Femur (tissue), 1 donor: Measurements from ENCODE around the gene LMO7.
"Not testable (repeated sequence)": the region's sequence is repeated elsewhere in the genome, so short reads cannot be mapped to it uniquely, and the experiment has no call there.

ENCODE experiments used
- DNase-seq: peaks from one replicate; pipeline ENCODE4 v3.0.0-alpha.2; 2017

Gene LMO7

DNA sequence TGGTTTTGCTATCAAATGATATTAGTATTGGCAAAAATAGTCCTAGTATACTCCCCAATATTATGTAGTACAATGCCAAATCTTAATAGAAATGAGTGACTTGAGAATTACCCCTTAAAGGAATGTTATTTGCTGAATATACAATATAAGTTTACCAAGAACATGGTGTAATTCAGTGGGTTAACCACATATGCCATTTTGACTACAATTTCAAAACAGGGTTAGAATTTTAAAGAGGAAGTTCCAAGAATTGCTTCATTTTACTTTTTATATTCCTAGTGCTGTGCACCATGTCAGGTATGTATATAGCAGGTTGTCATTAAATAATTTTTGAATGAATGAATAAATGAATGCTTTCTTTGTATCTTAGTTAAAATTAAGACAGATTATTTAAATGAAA, 66.3 kb downstream of the LMO7 start:
- DNase-seq = no peak

- DNase-seq = no peak
Observed at GRCh38 chr13:75703769-75704168, 67.6 kb downstream of the LMO7 start.

DNA sequence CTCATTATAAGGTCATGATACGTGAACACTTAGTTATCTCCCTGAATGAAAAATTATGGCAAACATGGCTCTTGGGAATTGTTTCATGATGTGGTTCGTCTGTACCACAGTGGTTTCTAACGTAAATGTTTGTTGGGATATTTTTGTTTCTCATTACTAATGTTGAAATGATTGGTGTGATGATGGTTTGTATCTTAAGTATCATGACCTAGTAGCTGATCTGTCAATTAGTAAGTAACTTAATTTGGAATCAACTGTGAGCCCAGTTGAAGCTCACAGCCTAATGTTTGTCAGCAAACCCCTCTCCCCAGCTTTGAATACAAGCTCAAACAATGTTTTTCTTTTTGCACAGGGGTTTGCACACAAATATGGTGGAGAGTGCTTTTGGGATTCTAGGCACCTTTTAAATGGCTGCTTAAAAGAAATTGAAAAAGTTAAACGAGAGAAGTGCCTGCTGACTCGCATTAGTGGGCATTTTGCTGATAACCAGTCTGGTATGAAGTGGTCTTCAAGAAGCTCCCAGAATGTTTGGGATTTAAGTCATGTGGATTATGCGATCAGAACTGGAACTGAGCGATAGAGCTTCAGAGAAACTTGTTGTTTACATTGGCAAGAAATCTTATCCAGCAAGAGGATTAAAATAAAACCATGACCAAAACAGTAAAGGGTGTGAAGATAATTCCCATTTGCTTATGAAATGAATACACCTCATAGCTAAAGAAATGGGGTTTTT, 68.2 kb downstream of the LMO7 start:
- DNase-seq = no peak

- no peak for DNase-seq
Observed at GRCh38 chr13:75704927-75705288, 68.8 kb downstream of the LMO7 start.

- no peak for DNase-seq
Observed at GRCh38 chr13:75705395-75705794, 69.3 kb downstream of the LMO7 start.

DNA sequence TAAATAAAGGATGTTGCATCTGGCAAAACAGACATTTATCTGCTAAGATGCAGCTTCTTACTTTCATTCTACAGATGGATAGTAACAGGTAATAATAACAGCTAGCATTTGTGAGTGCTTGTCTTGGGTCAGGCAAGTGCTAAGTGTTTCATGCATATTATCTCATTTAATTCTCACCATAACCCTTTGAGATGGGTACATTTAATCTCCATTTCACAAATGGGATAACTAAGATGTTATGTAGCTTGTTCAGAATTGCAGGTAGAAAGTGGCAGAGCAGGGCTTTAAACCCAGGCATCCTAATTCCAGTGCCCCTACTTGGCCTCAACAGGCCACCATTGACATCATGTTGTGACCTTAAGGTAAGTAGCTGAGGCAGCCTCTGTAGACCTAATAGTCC, 69.8 kb downstream of the LMO7 start:
- DNase-seq = no peak

- no peak for DNase-seq
Observed at GRCh38 chr13:75713852-75714251, 77.7 kb downstream of the LMO7 start.

- DNase-seq = no peak
Observed at GRCh38 chr13:75715601-75716523, 79.7 kb downstream of the LMO7 start.

- no peak for DNase-seq
Observed at GRCh38 chr13:75717525-75717924, 81.4 kb downstream of the LMO7 start.

DNA sequence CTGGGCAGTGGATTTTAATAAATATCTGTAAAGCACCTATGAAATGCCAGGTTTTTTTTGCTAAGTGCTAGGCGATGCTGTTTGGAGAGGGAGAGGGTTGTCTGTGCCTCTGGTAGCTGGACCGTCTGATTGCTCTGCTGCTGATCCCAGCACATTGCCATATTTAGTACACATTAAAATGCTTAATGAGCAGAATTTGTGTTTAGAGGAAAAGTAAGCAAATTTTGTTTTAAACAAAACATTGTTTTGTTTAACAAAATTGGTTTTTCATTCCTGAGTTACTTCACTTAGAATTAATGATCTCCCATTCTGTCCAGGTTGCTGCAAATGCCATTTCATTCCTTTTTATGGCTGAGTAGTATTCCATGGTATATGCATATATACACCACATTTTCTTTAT, 85.2 kb downstream of the LMO7 start:
- no peak for DNase-seq

- DNase-seq = no peak
Observed at GRCh38 chr13:75723901-75724300, 87.8 kb downstream of the LMO7 start.

GRCh38 chr13:75724752-75725517, 88.8 kb downstream of the LMO7 start:
- no peak for DNase-seq

GRCh38 chr13:75725736-75726135, 89.6 kb downstream of the LMO7 start:
- DNase-seq = no peak

DNA sequence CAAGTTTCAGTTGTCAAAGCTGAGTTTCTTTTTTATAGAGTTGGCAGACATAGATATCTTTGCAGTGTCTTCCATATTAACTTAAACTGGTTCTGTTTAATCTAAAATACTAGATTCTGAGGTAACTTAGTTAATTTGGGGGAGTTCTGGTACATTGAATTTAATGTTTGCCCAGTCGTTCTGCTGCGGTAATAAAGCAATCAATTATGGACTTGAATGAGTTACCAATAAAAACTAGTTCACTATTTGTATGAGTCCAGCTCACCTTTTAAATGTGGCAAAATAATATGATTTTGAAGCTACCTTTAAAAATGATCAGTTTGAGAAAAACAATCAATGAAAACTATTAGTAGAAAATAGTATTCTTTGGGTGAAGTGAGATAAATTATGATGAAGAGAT, 90.2 kb downstream of the LMO7 start:
- no peak for DNase-seq

GRCh38 chr13:75733113-75733512, 97.0 kb downstream of the LMO7 start:
- DNase-seq = not testable (repeated sequence)

- DNase-seq = no peak
Observed at GRCh38 chr13:75736173-75736572, 100.0 kb downstream of the LMO7 start.

DNA sequence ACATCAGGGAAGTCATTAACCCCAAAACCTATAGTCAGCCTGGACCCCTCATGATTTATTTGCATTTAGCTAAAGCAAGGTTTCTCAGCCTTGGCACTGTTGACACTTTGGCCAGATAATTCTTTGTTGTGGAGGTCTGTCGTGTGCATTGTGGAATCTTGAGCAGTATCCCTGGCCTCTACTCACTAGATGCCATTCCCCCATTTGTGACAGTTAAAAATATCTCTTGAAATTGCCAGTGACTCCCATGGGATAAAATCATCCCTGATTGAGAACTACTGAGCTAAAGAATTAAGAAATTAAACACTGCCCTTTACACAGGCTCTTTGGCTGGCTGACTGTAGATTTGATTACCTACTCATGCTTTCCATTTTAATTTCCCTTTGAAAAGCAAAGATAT, 102.7 kb downstream of the LMO7 start:
- DNase-seq = no peak

DNA sequence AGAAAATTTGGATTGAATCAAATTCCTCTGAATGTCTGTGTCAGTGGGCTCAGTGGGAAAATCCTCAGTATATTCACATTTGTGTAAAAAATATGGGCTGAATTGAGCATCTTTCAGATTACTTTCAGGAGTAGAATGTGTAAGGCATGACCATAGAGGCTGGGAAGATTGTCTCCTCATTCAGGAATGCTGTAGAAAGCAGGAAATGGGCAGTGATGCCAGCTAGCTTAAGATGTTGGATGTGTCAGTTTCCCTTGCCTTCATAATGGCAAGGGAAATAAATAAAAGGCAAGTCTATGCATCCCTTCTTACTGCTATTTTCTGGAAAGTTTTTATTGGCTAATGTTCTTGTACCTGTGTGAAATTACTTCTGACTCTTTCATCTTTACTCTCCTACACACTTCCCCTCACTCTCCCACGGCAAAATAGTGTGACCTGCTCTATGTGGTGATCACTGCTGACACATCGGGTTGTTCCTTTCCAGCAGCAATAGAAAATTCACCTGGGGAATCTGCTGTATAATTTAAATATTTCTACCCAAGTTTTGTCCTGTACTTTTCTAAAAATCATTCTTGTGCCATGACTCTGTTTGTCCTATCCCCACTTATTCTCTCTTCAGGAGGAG, 103.2 kb downstream of the LMO7 start:
- no peak for DNase-seq

DNA sequence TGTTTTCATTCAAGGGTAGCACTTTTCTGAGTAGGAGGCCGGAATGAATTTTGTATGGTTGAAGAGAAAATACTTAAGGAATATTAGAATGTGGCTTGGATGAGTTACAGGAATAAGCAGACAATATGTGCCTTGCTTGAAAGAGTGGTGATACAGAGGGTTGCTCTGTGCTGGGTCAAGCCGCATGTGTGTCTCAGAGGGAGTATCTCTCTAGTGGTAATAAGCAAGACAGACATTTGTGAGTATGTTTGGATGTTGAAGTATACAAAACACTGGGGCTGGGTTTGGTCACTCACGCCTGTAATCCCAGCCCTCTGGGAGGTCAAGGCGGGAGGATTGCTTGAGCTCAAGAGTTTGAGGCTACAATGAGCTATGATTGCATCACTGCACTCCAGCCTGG, 103.9 kb downstream of the LMO7 start:
- DNase-seq = no peak

- DNase-seq = not testable (repeated sequence)
Observed at GRCh38 chr13:75743072-75743471, 106.9 kb downstream of the LMO7 start.

DNA sequence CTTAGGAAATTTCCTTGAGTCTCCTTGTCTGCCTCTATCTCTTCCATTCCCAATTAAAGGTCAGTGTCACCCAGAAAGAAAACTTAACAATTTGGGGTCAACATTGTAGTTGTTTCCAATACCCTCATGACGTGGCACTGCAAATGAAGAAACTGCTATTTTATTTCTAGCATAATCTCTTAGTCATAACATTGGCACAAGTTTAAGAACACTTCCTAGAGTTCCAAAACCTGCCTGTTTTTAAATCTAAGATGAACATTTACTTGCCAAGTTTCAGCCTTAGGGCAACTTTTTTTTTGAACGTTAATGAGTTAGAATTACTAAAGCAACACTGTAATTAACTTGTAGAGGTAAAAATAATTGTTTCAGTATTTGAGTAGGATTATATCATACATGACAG, 108.0 kb downstream of the LMO7 start:
- no peak for DNase-seq

GRCh38 chr13:75745387-75745786, 109.3 kb downstream of the LMO7 start:
- DNase-seq = no peak

DNA sequence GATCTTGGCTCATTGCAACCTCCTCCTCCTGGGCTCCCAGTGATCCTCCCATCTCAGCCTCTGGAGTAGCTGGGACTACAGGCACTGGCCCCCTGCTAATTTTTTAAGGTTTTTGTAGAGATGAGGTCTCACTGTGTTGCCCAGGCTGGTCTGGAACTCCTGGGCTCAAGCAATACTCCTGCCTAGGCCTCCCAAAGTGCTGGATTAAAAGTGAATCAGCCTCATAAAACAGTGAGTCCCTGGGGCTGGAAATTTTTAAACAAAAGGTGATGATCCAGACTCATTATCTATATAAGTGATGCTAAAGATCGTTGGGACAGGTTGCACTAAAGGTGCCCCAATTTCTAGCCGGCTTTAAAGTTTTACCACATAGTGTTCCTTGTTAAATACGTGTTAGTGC, 112.7 kb downstream of the LMO7 start:
- DNase-seq = no peak
